SK-N-SH treated with all-trans-retinoic acid at 6 μM for 48 hours (cell line): ENCODE data around the gene G6PC1.

Experiments
- ATAC-seq: fragments of 200-7000 bp; cut with Tn5 transposase; 3 replicates; pipeline ENCODE4 v1.9.1; 2020; ENCODE audit warnings: mild to moderate bottlenecking, moderate library complexity
- GLIS3 ChIP-seq: fragments of 250-450 bp; sonication (Bioruptor Pico); IDR thresholded peaks from 2 replicates; pipeline ENCODE4 v1.5.0; 2020; ENCODE audit warnings: mild to moderate bottlenecking, moderate library complexity
- OSR1 ChIP-seq: fragments of 250-450 bp; sonication (Bioruptor Pico); IDR thresholded peaks from 2 replicates; pipeline ENCODE4 v1.8.0; 2022; ENCODE audit warnings: moderate library complexity, mild to moderate bottlenecking, inconsistent platforms
- SNAI2 ChIP-seq: fragments of 250-450 bp; sonication (Bioruptor Pico); IDR thresholded peaks from 2 replicates; pipeline ENCODE4 v1.5.0; 2020; ENCODE audit warnings: mild to moderate bottlenecking, moderate library complexity
- ZFP30 ChIP-seq: fragments of 450-650 bp; formaldehyde crosslinking; IDR thresholded peaks from 2 replicates; pipeline ENCODE4 v1.5.0; 2022; ENCODE audit warnings: mild to moderate bottlenecking, moderate library complexity
- TF ChIP-seq, protein P1 (sequence below): fragments of 250-450 bp; sonication (Bioruptor Pico); IDR thresholded peaks from 2 replicates; pipeline ENCODE4 v1.8.0; 2020; ENCODE audit warnings: mild to moderate bottlenecking, moderate library complexity, borderline replicate concordance
- TF ChIP-seq, protein P2 (sequence below): fragments of 250-450 bp; sonication (Bioruptor Pico); IDR thresholded peaks from 2 replicates; pipeline ENCODE4 v1.5.0; 2020; ENCODE audit warnings: mild to moderate bottlenecking, moderate library complexity

The G6PC1 gene

DNA sequence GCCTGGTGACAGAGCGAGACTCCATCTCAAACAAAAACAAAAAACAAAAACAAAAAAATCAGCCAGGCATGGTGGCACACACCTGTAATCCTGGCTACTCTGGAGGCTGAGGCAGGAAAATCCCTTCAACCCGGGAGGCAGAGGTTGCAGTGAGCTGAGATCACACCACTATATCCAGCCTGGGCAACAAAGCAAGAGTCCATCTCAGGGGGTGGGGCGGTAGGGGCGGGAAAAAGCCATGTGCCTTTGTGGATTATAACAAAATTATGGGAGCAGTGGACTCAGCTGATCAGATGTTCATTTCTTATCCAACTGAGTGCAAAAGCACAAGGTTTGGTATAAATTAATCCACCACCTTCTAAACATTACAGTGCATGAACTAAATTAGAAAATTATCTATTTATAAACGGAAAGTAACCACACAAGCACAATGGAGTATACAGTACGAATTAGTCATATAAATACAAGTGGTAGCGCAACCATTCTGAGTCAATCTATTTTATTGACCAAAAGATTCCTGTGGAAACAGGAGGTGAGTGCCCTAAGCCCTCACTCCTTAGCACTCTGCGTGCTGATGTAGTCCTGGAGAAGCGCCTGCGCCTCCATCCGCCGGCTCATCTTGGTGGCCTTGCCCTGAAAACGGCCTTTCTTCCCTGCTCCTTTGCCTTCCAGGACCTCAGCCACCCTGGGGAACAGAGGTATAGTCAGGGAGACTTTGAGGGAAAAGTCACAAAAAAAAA is 49.6 kb downstream of the G6PC1 start:
- ATAC-seq = no peak
- TF ChIP-seq OSR1 (no peak), SNAI2 (no peak), ZFP30 (CRISPR knock-in tag) (no peak), GLIS3 (CRISPR knock-in tag) (no peak)
- TF ChIP-seq, protein P1, sequence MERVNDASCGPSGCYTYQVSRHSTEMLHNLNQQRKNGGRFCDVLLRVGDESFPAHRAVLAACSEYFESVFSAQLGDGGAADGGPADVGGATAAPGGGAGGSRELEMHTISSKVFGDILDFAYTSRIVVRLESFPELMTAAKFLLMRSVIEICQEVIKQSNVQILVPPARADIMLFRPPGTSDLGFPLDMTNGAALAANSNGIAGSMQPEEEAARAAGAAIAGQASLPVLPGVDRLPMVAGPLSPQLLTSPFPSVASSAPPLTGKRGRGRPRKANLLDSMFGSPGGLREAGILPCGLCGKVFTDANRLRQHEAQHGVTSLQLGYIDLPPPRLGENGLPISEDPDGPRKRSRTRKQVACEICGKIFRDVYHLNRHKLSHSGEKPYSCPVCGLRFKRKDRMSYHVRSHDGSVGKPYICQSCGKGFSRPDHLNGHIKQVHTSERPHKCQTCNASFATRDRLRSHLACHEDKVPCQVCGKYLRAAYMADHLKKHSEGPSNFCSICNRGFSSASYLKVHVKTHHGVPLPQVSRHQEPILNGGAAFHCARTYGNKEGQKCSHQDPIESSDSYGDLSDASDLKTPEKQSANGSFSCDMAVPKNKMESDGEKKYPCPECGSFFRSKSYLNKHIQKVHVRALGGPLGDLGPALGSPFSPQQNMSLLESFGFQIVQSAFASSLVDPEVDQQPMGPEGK (CRISPR knock-in tag) = no peak
- TF ChIP-seq, protein P2, sequence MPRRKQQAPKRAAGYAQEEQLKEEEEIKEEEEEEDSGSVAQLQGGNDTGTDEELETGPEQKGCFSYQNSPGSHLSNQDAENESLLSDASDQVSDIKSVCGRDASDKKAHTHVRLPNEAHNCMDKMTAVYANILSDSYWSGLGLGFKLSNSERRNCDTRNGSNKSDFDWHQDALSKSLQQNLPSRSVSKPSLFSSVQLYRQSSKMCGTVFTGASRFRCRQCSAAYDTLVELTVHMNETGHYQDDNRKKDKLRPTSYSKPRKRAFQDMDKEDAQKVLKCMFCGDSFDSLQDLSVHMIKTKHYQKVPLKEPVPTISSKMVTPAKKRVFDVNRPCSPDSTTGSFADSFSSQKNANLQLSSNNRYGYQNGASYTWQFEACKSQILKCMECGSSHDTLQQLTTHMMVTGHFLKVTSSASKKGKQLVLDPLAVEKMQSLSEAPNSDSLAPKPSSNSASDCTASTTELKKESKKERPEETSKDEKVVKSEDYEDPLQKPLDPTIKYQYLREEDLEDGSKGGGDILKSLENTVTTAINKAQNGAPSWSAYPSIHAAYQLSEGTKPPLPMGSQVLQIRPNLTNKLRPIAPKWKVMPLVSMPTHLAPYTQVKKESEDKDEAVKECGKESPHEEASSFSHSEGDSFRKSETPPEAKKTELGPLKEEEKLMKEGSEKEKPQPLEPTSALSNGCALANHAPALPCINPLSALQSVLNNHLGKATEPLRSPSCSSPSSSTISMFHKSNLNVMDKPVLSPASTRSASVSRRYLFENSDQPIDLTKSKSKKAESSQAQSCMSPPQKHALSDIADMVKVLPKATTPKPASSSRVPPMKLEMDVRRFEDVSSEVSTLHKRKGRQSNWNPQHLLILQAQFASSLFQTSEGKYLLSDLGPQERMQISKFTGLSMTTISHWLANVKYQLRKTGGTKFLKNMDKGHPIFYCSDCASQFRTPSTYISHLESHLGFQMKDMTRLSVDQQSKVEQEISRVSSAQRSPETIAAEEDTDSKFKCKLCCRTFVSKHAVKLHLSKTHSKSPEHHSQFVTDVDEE (CRISPR knock-in tag) = no peak
